ENCODE results near the gene NSL1.

GRCh38 chr1:212678456-212679410 is 112.8 kb downstream of the NSL1 start:
- TF ChIP-seq BHLHE40 (IDR thresholded peaks at IDR 0.05; ENCODE audit: borderline replicate concordance) (no peak), FOXK2 (IDR thresholded peaks at IDR 0.05) (no peak), TARDBP (IDR thresholded peaks at IDR 0.05) (no peak), FOXM1 (IDR thresholded peaks at IDR 0.05; ENCODE audit: borderline replicate concordance) (no peak), ELF4 (IDR thresholded peaks at IDR 0.05) (no peak), NFRKB (IDR thresholded peaks at IDR 0.05) (no peak)

Data from HEK293T (cell line).